ENCODE measurements around the gene CCDC146.
"Not testable (repeated sequence)": the region's sequence is repeated elsewhere in the genome, so short reads cannot be mapped to it uniquely, and the experiment has no call there.

DNA sequence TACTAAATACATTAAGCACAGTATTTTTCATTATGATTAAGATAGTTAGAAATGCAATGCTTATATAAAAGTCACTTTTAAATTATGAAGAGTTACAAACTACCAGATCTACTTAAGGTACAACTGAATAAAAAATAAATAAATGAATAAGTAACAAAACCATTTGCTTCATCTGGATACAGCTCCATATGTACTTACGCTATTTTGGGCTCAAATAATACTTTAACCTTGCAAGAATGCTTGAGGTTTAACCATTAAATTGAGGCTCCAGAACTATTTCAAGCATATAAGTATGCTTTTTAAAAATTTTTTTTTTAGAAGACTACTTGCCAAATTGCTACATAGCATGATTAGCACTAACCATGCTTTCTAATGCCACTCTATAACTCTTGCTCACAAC lies 14.1 kb upstream of the CCDC146 start:
- TF ChIP-seq, protein P1, sequence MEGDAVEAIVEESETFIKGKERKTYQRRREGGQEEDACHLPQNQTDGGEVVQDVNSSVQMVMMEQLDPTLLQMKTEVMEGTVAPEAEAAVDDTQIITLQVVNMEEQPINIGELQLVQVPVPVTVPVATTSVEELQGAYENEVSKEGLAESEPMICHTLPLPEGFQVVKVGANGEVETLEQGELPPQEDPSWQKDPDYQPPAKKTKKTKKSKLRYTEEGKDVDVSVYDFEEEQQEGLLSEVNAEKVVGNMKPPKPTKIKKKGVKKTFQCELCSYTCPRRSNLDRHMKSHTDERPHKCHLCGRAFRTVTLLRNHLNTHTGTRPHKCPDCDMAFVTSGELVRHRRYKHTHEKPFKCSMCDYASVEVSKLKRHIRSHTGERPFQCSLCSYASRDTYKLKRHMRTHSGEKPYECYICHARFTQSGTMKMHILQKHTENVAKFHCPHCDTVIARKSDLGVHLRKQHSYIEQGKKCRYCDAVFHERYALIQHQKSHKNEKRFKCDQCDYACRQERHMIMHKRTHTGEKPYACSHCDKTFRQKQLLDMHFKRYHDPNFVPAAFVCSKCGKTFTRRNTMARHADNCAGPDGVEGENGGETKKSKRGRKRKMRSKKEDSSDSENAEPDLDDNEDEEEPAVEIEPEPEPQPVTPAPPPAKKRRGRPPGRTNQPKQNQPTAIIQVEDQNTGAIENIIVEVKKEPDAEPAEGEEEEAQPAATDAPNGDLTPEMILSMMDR (IDR thresholded peaks at IDR 0.05) = not testable (repeated sequence)
- TF ChIP-seq POLR2A (IDR thresholded peaks at IDR 0.05) = not testable (repeated sequence)
